ENCODE data around the gene TGFB1I1.
"Not testable (repeated sequence)": the region's sequence is repeated elsewhere in the genome, so short reads cannot be mapped to it uniquely, and the experiment has no call there.

Gene TGFB1I1

GRCh38 chr16:31471875-31472708, at the start of gene TGFB1I1:
Gene TGFB1I1, plus strand, starts transcription at chr16:31472152. Its CDS starts 37 bp downstream, at chr16:31472189.
- DNase-seq, result no peak

GRCh38 chr16:31423241-31423640, 48.7 kb upstream of the TGFB1I1 start:
- no peak for DNase-seq

- DNase-seq, result no peak
Measured at GRCh38 chr16:31423801-31424200, 48.2 kb upstream of the TGFB1I1 start.

GRCh38 chr16:31427441-31428278, 44.3 kb upstream of the TGFB1I1 start:
- no peak for DNase-seq

GRCh38 chr16:31428279-31428597, 43.7 kb upstream of the TGFB1I1 start, which contains the start of gene COX6A2:
Gene COX6A2, minus strand, starts transcription at chr16:31428360. Its CDS starts 35 bp downstream, at chr16:31428325.
- no peak for DNase-seq

- DNase-seq, result no peak
Measured at GRCh38 chr16:31428638-31429247, 43.2 kb upstream of the TGFB1I1 start.

GRCh38 chr16:31429314-31429713, 42.6 kb upstream of the TGFB1I1 start:
- no peak for DNase-seq

GRCh38 chr16:31429796-31430195, 42.2 kb upstream of the TGFB1I1 start:
- no peak for DNase-seq

- no peak for DNase-seq
Measured at GRCh38 chr16:31430380-31431052, 41.4 kb upstream of the TGFB1I1 start.

- DNase-seq, result no peak
Measured at GRCh38 chr16:31435341-31436220, 36.4 kb upstream of the TGFB1I1 start.

GRCh38 chr16:31436221-31437045, 35.5 kb upstream of the TGFB1I1 start:
- no peak for DNase-seq

- DNase-seq, result no peak
Measured at GRCh38 chr16:31438414-31438813, 33.5 kb upstream of the TGFB1I1 start.

- not testable (repeated sequence) for DNase-seq
Measured at GRCh38 chr16:31439023-31439422, 32.9 kb upstream of the TGFB1I1 start.

GRCh38 chr16:31439519-31439918, 32.4 kb upstream of the TGFB1I1 start:
- no peak for DNase-seq

- DNase-seq, result no peak
Measured at GRCh38 chr16:31440516-31441184, 31.3 kb upstream of the TGFB1I1 start.

GRCh38 chr16:31441956-31442355, 30.0 kb upstream of the TGFB1I1 start:
- no peak for DNase-seq

GRCh38 chr16:31445931-31446330, 26.0 kb upstream of the TGFB1I1 start:
- not testable (repeated sequence) for DNase-seq

GRCh38 chr16:31451201-31451600, 20.8 kb upstream of the TGFB1I1 start:
- no peak for DNase-seq

- peak; percentile 62 to 71 for DNase-seq
Measured at GRCh38 chr16:31451681-31452351, 20.1 kb upstream of the TGFB1I1 start.

- DNase-seq, result no peak
Measured at GRCh38 chr16:31452631-31453106, 19.3 kb upstream of the TGFB1I1 start.
